Naive thymus-derived CD4-positive, alpha-beta T cell (primary cell): ENCODE measurements around the gene SCO2. TPM values are rescaled to one million over a fixed set of nuclear protein-coding genes. Genes with fewer than 3 reads are reported as not detected.

Experiments used
- ATAC-seq: fragments of 150-1000 bp; cut with Tn5 transposase; 2 replicates; pipeline ENCODE4 v1.10.0; 2021; ENCODE audit warnings: mild to moderate bottlenecking, moderate library complexity
- CTCF ChIA-PET: fragments of 350-600 bp; sonication (Branson Sonifier 250); formaldehyde crosslinking; loops from one replicate; lab custom pipeline; 2021; ENCODE audit warnings: antibody characterized with exemption; lab: Charles Lee
- POLR2A ChIA-PET: fragments of 350-600 bp; sonication (Branson Sonifier 250); formaldehyde crosslinking; loops from one replicate; lab custom pipeline; 2021; ENCODE audit warnings: antibody characterized with exemption, inconsistent platforms; lab: Charles Lee
- DNase-seq, 9 donors: peaks; one replicate each; pipeline versions ENCODE4 v3.0.0 to v3.0.0-alpha.2; 2020 to 2022; ENCODE audit warnings: mixed read lengths in 1 of 9
- H3K27ac ChIP-seq: one replicate; pipeline ENCODE4 v1.7.0; 2013; ENCODE audit warnings: mild to moderate bottlenecking, low read depth, low read length, moderate library complexity
- H3K27me3 ChIP-seq, 2 donors: one replicate each; pipeline ENCODE4 v1.7.0; 2013; ENCODE audit warnings: low read length in 2 of 2, mild to moderate bottlenecking in 2 of 2, moderate library complexity in 2 of 2; ENCODE audit not compliant: control insufficient read depth in 2 of 2, insufficient read depth in 2 of 2
- H3K36me3 ChIP-seq, 3 experiments: 1 replicate in 2 of 3; 2 replicates in 1 of 3; pipeline ENCODE4 v1.7.0; 2013; ENCODE audit warnings: low read length in 3 of 3, mild to moderate bottlenecking in 3 of 3, moderate library complexity in 1 of 3; ENCODE audit not compliant: insufficient read depth in 3 of 3, control insufficient read depth in 2 of 3
- H3K4me1 ChIP-seq, 2 donors: one replicate each; pipeline ENCODE4 v1.7.0; 2013; ENCODE audit warnings: low read length in 2 of 2, mild to moderate bottlenecking in 2 of 2, moderate library complexity in 1 of 2; ENCODE audit not compliant: control insufficient read depth in 2 of 2, insufficient read depth in 2 of 2
- H3K4me3 ChIP-seq: 2 replicates; pipeline ENCODE4 v1.7.0; 2013; ENCODE audit warnings: mild to moderate bottlenecking, low read length
- H3K9me3 ChIP-seq, 3 experiments: 1 replicate in 2 of 3; 2 replicates in 1 of 3; pipeline ENCODE4 v1.7.0; 2013; ENCODE audit warnings: low read length in 3 of 3; ENCODE audit not compliant: control insufficient read depth in 2 of 3
- H3K27ac Mint-ChIP-seq, 9 donors: one replicate each; pipeline ENCODE4 v1.8.0; 2020 to 2022; ENCODE audit warnings: mixed read lengths in 9 of 9, mild to moderate bottlenecking in 8 of 9, moderate library complexity in 5 of 9, inconsistent platforms in 2 of 9
- H3K27me3 Mint-ChIP-seq, 5 donors: one replicate each; pipeline ENCODE4 v1.8.0; 2021 to 2022; ENCODE audit warnings: mixed read lengths in 5 of 5, mild to moderate bottlenecking in 1 of 5
- H3K36me3 Mint-ChIP-seq, 5 donors: one replicate each; pipeline ENCODE4 v1.8.0; 2020 to 2022; ENCODE audit warnings: mixed read lengths in 5 of 5, mild to moderate bottlenecking in 3 of 5, inconsistent platforms in 1 of 5
- H3K4me1 Mint-ChIP-seq, 7 donors: one replicate each; pipeline ENCODE4 v1.8.0; 2020 to 2022; ENCODE audit warnings: mixed read lengths in 7 of 7, mild to moderate bottlenecking in 3 of 7, inconsistent platforms in 1 of 7
- H3K4me3 Mint-ChIP-seq, 10 donors: one replicate each; pipeline ENCODE4 v1.8.0; 2020 to 2022; ENCODE audit warnings: mild to moderate bottlenecking in 10 of 10, mixed read lengths in 10 of 10, moderate library complexity in 6 of 10, inconsistent platforms in 2 of 10
- H3K9me3 Mint-ChIP-seq, 11 donors: one replicate each; pipeline ENCODE4 v1.8.0; 2020 to 2022; ENCODE audit warnings: mixed read lengths in 11 of 11, mild to moderate bottlenecking in 4 of 11, inconsistent platforms in 1 of 11, moderate library complexity in 1 of 11
- intact Hi-C, 2 donors: fragments of 100-400 bp; cut with micrococcal nuclease; formaldehyde crosslinking; loops; one replicate each; pipeline ENCODE4 v1.15.1; 2023
- polyA plus RNA-seq, 2 donors: library from polyadenylated mRNA; unstranded; fragments of 300-500 nt; fragmentation: Illumina TruSeq; gene quantifications; one replicate each; pipeline ENCODE4 v1.2.3, GENCODE V29; 2021
- total RNA-seq, 6 experiments: library from RNA in 5 of 6; stranded (reverse) in 5 of 6; gene quantifications; 1 replicate in 5 of 6; 2 replicates in 1 of 6; pipeline ENCODE4 v1.2.3 and lab custom pipeline; 2021 to 2026

SCO2 gene
- total and polyA plus RNA-seq, 7 experiments from 2014 or later = 2.2 to 12.0 (median 5.5) TPM

DNA sequence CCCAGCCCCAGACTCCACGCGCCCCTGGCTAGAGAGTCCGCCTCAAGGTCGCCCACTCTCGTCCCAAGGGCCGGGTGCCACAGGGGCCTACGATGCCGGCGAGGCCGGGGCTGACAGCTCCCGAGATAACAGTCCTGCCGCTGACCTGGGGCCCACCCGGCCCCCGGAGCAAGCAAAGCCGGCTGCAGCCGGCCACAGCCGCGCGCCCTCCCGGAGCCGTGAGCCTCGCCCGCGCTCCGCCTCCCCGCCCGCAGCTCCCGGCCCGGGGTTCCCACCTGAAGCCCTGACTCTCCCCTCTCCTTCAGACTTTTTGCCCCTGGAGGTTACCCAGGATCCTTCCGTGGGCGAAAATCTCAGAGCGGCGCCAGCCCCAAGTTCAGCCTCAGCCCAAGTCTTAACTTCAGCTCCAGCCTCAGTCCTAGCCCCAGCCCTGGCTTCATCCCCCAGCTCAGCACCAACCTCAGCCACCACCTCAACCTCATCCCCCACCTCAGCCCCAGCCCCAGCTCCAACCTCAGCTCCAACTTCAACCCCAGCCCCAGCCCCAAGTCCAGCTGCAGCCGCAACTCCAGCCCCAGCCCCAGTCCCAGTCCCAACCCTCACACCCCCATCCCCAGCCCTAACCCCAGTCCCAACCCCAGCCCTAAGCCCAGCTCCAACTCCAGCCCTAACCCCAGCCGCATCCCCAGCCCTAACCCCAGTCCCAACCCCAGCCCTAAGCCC, 22.0 kb upstream of the SCO2 start:
- no peaks in the 10 kb centered on the region for H3K27me3 ChIP-seq
- Mint-ChIP-seq H3K36me3 (peaks cover 0 to 13% (median 0%) of the 10 kb centered on the region in 5 donors), H3K27ac (peak overlapping the region in 5 of 9 donors; percentile 48 to 87 (median 77)), H3K27me3 (no peaks in the 10 kb centered on the region), H3K4me3 (peak overlapping the region in 6 of 10 donors; percentile 25 to 88 (median 58)), H3K9me3 (peaks cover 0 to 3% (median 0%) of the 10 kb centered on the region in 11 donors), H3K4me1 (peaks cover 32 to 46% (median 34%) of the 10 kb centered on the region in 7 donors)
- POLR2A ChIA-PET = interaction anchor here (0.6 to 6.3 kb wide), 14 partner anchors 9 to 76 kb away, joined by 3 to 77 read pairs (median 6); partner anchors contain the start of genes SCO2, SYCE3 and TYMP
- ATAC-seq (no peak), DNase-seq (no peak)
- intact Hi-C loops = no loop called here
- H3K27ac ChIP-seq = no peak overlapping the region
- no peaks in the 10 kb centered on the region for H3K9me3 ChIP-seq
- H3K4me1 ChIP-seq = peaks cover 35 to 46% of the 10 kb centered on the region in 2 donors
- no peak overlapping the region for H3K4me3 ChIP-seq
- H3K36me3 ChIP-seq = no peaks in the 10 kb centered on the region
- CTCF ChIA-PET = interaction anchor here (1.6 to 4.3 kb wide), 5 partner anchors 8 to 73 kb away, joined by 6 to 31 read pairs (median 7); partner anchors contain the start of genes SCO2 and SYCE3

DNA sequence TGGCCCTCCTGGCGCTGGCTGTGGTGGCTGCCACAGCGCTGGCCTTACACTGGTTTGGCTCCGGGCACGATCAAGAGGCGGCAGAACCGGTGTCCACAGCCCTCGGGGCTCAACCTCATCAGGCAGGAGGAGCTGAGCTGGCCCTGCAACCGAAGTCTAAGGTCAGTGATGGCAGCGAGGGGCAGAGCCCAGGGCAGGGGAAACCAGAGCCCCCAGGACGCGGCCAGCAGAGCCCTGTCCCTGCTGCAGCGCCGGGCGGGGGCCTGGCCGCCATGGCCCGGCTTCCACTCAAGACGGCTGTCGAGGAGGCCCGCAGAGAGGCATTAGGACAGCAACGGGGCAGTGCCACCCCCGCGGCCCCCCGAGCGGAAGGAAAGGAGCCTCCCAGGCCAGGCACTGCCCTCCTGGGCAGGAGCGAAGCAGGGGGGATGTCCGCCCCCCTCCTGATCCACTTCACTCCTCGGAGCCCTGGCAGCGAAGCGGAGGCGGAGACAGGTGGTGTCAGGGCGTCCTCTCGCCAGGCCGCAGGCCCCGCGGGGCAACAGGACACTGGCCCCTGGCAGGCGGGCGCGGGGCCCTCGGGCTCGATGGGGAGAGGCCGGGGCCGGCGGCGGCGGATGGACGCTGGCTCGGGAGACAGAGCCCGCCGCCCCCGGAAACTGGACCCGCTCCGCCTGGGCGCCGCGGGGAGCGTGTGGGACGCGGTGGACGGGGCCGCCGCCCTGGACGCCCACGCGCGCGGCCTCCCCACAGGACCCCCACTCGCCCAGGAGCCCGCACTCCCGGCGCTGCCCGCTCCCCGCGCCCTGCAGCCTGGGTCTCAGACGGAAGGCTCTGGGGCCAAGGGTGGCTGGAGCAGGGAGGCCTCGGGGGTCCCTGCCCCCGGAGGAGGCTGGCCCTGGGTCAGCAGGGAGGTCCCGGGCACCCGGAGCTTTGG, 21.2 kb upstream of the SCO2 start:
- ATAC-seq (no peak), DNase-seq (no peak)
- H3K27ac ChIP-seq = no peak overlapping the region
- Mint-ChIP-seq H3K36me3 (peaks cover 0 to 16% (median 0%) of the 10 kb centered on the region in 5 donors), H3K27ac (peak overlapping the region in 4 of 9 donors; percentile 14 to 93 (median 84)), H3K4me1 (peaks cover 32 to 52% (median 36%) of the 10 kb centered on the region in 7 donors), H3K27me3 (no peaks in the 10 kb centered on the region), H3K4me3 (peak overlapping the region in 4 of 10 donors; percentile 11 to 69 (median 47)), H3K9me3 (peaks cover 0 to 5% (median 0%) of the 10 kb centered on the region in 11 donors)
- peaks cover 35 to 46% of the 10 kb centered on the region in 2 donors for H3K4me1 ChIP-seq
- intact Hi-C loops = no loop called here
- ChIA-PET POLR2A (interaction anchor here (1.1 to 6.3 kb wide), 7 partner anchors 8 to 74 kb away, joined by 4 to 77 read pairs (median 19); partner anchors contain the start of genes SCO2 and TYMP), CTCF (interaction anchor here (2.0 to 4.3 kb wide), 3 partner anchors 7 to 21 kb away, joined by 6 to 31 read pairs (median 7); partner anchors contain the start of genes SCO2 and SYCE3)
- no peak overlapping the region for H3K4me3 ChIP-seq
- no peaks in the 10 kb centered on the region for H3K27me3 ChIP-seq
- H3K36me3 ChIP-seq = no peaks in the 10 kb centered on the region
- H3K9me3 ChIP-seq = no peaks in the 10 kb centered on the region

DNA sequence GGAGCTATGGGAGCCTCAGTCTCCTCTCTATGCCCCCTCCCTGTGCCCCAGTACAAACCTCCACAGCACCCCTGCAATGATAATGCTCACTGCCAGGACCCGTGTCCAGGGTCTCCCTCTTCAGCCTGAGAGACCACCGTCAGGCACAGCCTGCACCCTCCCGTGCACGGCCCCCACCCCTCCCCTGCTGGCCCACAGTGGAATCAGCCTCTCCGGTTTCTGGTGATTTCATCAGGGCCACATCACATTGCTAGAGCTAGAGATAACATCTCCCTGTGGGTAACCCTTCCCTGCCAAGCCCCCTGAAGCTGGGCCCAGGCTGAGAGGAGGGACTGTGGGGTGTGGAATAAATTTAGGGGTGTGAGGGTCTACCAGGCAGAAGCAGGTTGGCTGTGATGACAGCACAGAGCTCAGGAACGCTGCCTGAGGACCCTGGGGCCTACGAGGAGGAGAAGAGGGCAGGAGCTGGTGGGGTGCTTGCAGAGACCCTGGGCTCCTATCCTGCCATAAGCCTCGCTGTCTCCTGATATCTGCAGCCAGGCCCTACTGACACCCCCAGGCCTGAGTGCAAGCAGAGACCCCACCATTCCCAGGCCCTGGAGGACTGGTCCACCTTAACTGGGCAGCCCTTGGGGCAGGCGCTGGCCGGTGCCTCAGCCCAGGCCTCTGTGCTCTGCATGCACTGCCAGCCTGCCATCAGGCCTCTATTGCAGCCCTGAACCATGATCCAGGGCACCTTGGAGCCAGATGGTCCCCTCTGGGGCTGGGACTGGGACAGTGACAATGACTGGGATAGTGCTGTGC, 20.3 kb upstream of the SCO2 start, which contains the start of gene KLHDC7B:
Gene KLHDC7B, plus strand, starts transcription at position 378 of the 804 bp plus-strand sequence. Its CDS starts 345 bp downstream, at position 723.
- peaks cover 0 to 15% (median 0%) of the 10 kb centered on the region in 5 donors for H3K36me3 Mint-ChIP-seq
- Histone ChIP-seq H3K27ac (peak within 1 kb of the TSS; percentile 45), H3K4me3 (peak within 1 kb of the TSS; percentile 67), H3K9me3 (no peaks in the 10 kb centered on the region), H3K27me3 (no peaks in the 10 kb centered on the region), H3K4me1 (peaks cover 35 to 46% of the 10 kb centered on the region in 2 donors), H3K36me3 (no peaks in the 10 kb centered on the region)
- H3K27me3 Mint-ChIP-seq = no peaks in the 10 kb centered on the region
- H3K4me3 Mint-ChIP-seq = peak within 1 kb of the TSS in 9 of 10 donors; percentile 29 to 77 (median 69)
- no peak for DNase-seq
- H3K9me3 Mint-ChIP-seq = peaks cover 0 to 7% (median 0%) of the 10 kb centered on the region in 11 donors
- CTCF ChIA-PET = interaction anchor here (1.4 to 2.0 kb wide), 2 partner anchors 18 to 75 kb away, joined by 5 to 6 read pairs; partner anchors contain the start of gene SYCE3
- peak within 1 kb of the TSS in 7 of 9 donors; percentile 49 to 93 (median 83) for H3K27ac Mint-ChIP-seq
- intact Hi-C loops = loop anchor here in 1 of 2 donors (1.0 to 2.0 kb wide), 2 partner anchors 15 to 75 kb away; partner anchors contain the start of gene TYMP
- POLR2A ChIA-PET = interaction anchor here (0.6 to 3.2 kb wide), 7 partner anchors 14 to 78 kb away, joined by 3 to 19 read pairs (median 4); partner anchors contain the start of gene SCO2
- ATAC-seq = no peak
- H3K4me1 Mint-ChIP-seq = peaks cover 31 to 56% (median 36%) of the 10 kb centered on the region in 7 donors

DNA sequence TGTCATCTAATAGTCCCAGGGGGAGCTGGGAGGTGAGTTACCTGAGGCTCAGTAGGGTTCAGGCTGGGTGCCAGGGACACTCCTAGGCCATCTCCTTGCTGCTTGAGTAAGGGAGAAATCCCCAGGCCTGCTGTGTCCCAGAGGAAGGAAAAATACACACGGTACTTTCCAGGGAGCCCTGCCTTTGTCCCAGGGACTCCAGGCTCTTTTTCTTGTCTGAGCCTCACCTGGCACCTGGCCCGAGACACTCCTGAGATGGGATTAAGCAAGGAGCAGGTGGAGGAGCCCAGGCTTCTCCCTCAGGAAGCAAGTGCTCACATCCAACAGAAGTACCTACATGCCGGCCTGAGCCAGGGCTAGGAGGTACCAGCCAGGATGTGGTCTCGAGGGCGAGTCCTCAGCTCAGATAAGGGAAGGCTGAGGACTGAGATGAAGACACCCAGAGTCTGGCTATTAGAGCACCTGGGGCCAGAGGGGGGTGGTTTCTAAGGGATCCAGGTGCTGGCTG, 19.4 kb upstream of the SCO2 start:
- H3K4me1 Mint-ChIP-seq = peaks cover 29 to 54% (median 30%) of the 10 kb centered on the region in 7 donors
- peak overlapping the region; percentile 67 for H3K4me3 ChIP-seq

More for the DNA sequence above, 19.4 kb upstream of the SCO2 start:
- peaks cover 0 to 7% (median 0%) of the 10 kb centered on the region in 11 donors for H3K9me3 Mint-ChIP-seq
- ChIA-PET CTCF (interaction anchor here (0.6 to 1.6 kb wide), 3 partner anchors 18 to 739 kb away, joined by 3 to 5 read pairs (median 3); partner anchors contain the start of gene SYCE3), POLR2A (interaction anchor here (1.1 to 3.2 kb wide), 7 partner anchors 15 to 76 kb away, joined by 3 to 19 read pairs (median 4); partner anchors contain the start of genes SCO2 and SYCE3)
- H3K27ac ChIP-seq = peak overlapping the region; percentile 45
- peak overlapping the region in 7 of 9 donors; percentile 25 to 93 (median 67) for H3K27ac Mint-ChIP-seq
- peaks cover 0 to 10% (median 0%) of the 10 kb centered on the region in 5 donors for H3K36me3 Mint-ChIP-seq
- no peaks in the 10 kb centered on the region for H3K36me3 ChIP-seq
- DNase-seq = no peak
- intact Hi-C loops = loop anchor here (1.0 to 2.0 kb wide), 8 partner anchors 13 to 76 kb away; partner anchors contain the start of genes CHKB (in 1 of the 2), NCAPH2 (in 1 of the 2), SCO2 (in 1 of the 2) and SYCE3 (in 1 of the 2)
- H3K4me3 Mint-ChIP-seq = peak overlapping the region in 8 of 10 donors; percentile 53 to 77 (median 70)
- H3K4me1 ChIP-seq = peaks cover 36 to 40% of the 10 kb centered on the region in 2 donors
- H3K27me3 Mint-ChIP-seq = no peaks in the 10 kb centered on the region
- no peaks in the 10 kb centered on the region for H3K9me3 ChIP-seq
- H3K27me3 ChIP-seq = no peaks in the 10 kb centered on the region
- no peak for ATAC-seq
